Peyer's patch (tissue), 4 donors: ENCODE measurements around the gene FIGNL2. TPM values are rescaled to one million over a fixed set of nuclear protein-coding genes. Genes with fewer than 3 reads are reported as not detected.

Source experiments
- DNase-seq, 3 donors: peaks; one replicate each; pipeline ENCODE4 v3.0.0-alpha.2; 2017 to 2019
- H3K27ac ChIP-seq, 4 donors: fragments of 200-600 bp; sonication (generic); one replicate each; pipeline ENCODE4 v1.5.1; 2016 to 2019
- H3K27me3 ChIP-seq, 2 donors: fragments of 200-600 bp; sonication (generic); one replicate each; pipeline ENCODE4 v1.5.1; 2019
- H3K36me3 ChIP-seq, 3 donors: fragments of 200-600 bp; sonication (generic); one replicate each; pipeline ENCODE4 v1.5.1; 2016 to 2019
- H3K4me1 ChIP-seq, 4 donors: fragments of 200-600 bp; sonication (generic); one replicate each; pipeline ENCODE4 v1.5.1; 2016 to 2019
- H3K4me3 ChIP-seq, 4 donors: fragments of 200-600 bp; sonication (generic); 1 replicate in 3 of 4; 2 replicates in 1 of 4; pipeline ENCODE4 v1.5.1; 2016 to 2019; ENCODE audit warnings: mild to moderate bottlenecking in 1 of 4
- H3K9me3 ChIP-seq, 4 donors: fragments of 200-600 bp; sonication (generic); one replicate each; pipeline ENCODE4 v1.5.1; 2016 to 2019; ENCODE audit warnings: mild to moderate bottlenecking in 1 of 4
- CTCF ChIP-seq, 6 experiments: fragments of 450-650 bp in 4 of 6; fragments of 200-600 bp in 2 of 6; sonication (generic) in 1 of 6; IDR thresholded peaks; one replicate each; pipeline ENCODE4 v1.5.1; 2017 to 2019; ENCODE audit warnings: antibody characterized with exemption in 6 of 6, mild to moderate bottlenecking in 3 of 6, moderate library complexity in 1 of 6
- POLR2A ChIP-seq, 2 donors: fragments of 450-650 bp; IDR thresholded peaks; one replicate each; pipeline ENCODE4 v1.5.1; 2017; ENCODE audit warnings: antibody characterized with exemption in 2 of 2, mild to moderate bottlenecking in 2 of 2, moderate library complexity in 2 of 2
- total RNA-seq, 4 donors: library from RNA; depleted of rRNA; stranded (reverse); fragments of >200 nt; gene quantifications; one replicate each; pipeline ENCODE4 v1.1.0, GENCODE V29; 2016

The FIGNL2 gene
- total RNA-seq, 4 donors from 2014 or later: 0.19 TPM; not detected in 3

- H3K36me3 ChIP-seq: no peaks in the 10 kb centered on the region
- no peak for DNase-seq
- no peak overlapping the region for H3K27ac ChIP-seq
- TF ChIP-seq POLR2A (IDR thresholded peaks at IDR 0.05) (no peak), CTCF (IDR thresholded peaks at IDR 0.05) (no peak)
- H3K4me1 ChIP-seq: no peaks in the 10 kb centered on the region
- H3K27me3 ChIP-seq: no peaks in the 10 kb centered on the region
- no peak overlapping the region for H3K4me3 ChIP-seq
- no peaks in the 10 kb centered on the region for H3K9me3 ChIP-seq
Measured at GRCh38 chr12:51788876-51789275, 59.6 kb downstream of the FIGNL2 start.

DNA sequence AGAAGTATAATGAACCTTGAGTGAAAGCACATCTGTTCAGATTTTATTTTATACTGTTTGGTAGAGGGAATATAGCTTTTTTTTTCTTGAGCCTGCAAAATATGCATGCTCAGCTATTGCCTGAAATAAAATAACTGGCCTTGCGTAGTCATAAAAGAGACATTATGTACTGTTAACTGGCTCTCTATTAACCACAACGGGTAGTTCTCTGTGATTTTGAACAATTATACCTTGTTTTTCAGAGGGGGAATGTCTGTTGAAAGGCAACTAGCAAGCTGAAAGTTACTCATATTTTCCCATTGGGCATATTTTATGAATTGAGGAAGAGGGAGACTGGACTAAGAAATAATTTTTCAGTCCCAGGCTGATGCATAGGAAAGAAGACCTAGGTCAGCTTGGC is 62.6 kb downstream of the FIGNL2 start:
- no peaks in the 10 kb centered on the region for H3K27me3 ChIP-seq
- TF ChIP-seq POLR2A (IDR thresholded peaks at IDR 0.05) (no peak), CTCF (IDR thresholded peaks at IDR 0.05) (no peak)
- no peaks in the 10 kb centered on the region for H3K4me1 ChIP-seq
- DNase-seq: no peak
- no peaks in the 10 kb centered on the region for H3K36me3 ChIP-seq
- H3K9me3 ChIP-seq: no peaks in the 10 kb centered on the region
- H3K27ac ChIP-seq: no peak overlapping the region
- H3K4me3 ChIP-seq: no peak overlapping the region

GRCh38 chr12:51784688-51785087 is 63.8 kb downstream of the FIGNL2 start:
- Histone ChIP-seq H3K36me3 (no peaks in the 10 kb centered on the region), H3K4me1 (no peaks in the 10 kb centered on the region), H3K27me3 (no peaks in the 10 kb centered on the region), H3K4me3 (no peak overlapping the region), H3K9me3 (no peaks in the 10 kb centered on the region), H3K27ac (no peak overlapping the region)
- TF ChIP-seq POLR2A (IDR thresholded peaks at IDR 0.05) (no peak), CTCF (IDR thresholded peaks at IDR 0.05) (no peak)
- DNase-seq: no peak

DNA sequence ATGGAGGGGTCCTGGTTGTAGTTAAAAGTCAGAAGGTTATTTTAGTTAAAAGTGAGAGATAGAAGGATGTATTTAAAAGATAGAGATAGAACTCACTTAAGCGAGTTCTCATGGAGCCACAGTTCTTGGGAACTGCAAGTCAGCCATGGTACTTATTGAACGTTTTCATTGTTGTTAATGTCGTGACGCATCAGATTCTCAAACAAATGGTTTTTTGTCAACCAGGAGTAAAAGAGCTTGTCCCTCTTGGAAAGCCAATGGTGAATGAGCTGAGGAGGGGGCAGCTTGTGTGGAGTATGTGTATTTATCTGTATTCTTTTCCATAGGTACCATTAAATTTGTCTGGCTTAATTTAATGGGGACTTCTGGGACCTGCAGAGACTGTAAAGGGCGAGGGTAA is 68.6 kb downstream of the FIGNL2 start:
- H3K27me3 ChIP-seq: no peaks in the 10 kb centered on the region
- no peak overlapping the region for H3K4me3 ChIP-seq
- no peak for DNase-seq
- H3K27ac ChIP-seq: no peak overlapping the region
- H3K36me3 ChIP-seq: no peaks in the 10 kb centered on the region
- H3K4me1 ChIP-seq: no peaks in the 10 kb centered on the region
- H3K9me3 ChIP-seq: no peaks in the 10 kb centered on the region
- TF ChIP-seq CTCF (IDR thresholded peaks at IDR 0.05) (no peak), POLR2A (IDR thresholded peaks at IDR 0.05) (no peak)

DNA sequence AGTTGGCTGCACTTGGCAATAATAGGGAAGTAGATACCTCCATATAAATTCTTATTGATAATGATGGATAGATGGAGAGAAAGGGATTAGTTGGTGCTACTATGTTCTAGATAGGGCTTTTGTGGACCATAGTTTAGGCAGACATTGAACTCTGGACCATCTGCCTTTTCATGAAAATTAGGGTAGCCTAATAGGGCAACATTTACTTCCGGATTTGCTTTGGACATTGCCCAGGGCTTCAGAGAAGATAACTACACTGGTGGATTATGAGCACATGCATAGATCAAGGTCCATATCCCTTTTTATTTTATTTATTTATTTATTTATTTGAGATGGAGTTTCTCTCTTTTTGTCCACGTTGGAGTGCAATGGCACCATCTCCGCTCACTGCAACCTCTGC is 70.5 kb downstream of the FIGNL2 start:
- Histone ChIP-seq H3K4me3 (no peak overlapping the region), H3K4me1 (no peaks in the 10 kb centered on the region), H3K9me3 (no peaks in the 10 kb centered on the region), H3K36me3 (no peaks in the 10 kb centered on the region), H3K27ac (no peak overlapping the region), H3K27me3 (no peaks in the 10 kb centered on the region)
- TF ChIP-seq CTCF (IDR thresholded peaks at IDR 0.05) (no peak), POLR2A (IDR thresholded peaks at IDR 0.05) (no peak)
- DNase-seq: no peak

DNA sequence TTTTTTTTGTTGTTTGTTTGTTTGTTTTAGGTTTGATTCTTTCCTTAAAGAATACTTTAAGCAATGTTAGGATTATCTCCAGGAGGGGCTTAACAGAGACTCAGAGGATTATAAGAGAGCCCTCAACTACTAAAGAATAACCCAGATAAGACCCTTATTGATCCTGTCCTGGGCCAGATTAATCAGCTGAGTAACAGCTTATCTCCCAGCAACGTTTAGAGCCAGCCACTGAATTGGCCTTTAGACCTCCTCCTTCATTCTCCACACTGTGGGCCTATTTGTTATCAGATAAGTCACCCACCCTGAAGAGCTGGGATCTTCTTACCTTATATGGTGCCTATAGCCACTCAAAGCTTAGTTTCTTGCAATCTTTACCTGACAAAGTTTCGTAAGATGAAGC is 71.1 kb downstream of the FIGNL2 start:
- TF ChIP-seq POLR2A (IDR thresholded peaks at IDR 0.05) (no peak), CTCF (IDR thresholded peaks at IDR 0.05) (no peak)
- Histone ChIP-seq H3K36me3 (no peaks in the 10 kb centered on the region), H3K9me3 (no peaks in the 10 kb centered on the region)

More for the DNA sequence above, 71.1 kb downstream of the FIGNL2 start:
- Histone ChIP-seq H3K4me1 (no peaks in the 10 kb centered on the region), H3K27ac (no peak overlapping the region), H3K4me3 (no peak overlapping the region), H3K27me3 (no peaks in the 10 kb centered on the region)
- no peak for DNase-seq
